Uterus (tissue), 4 donors: ENCODE measurements around the gene RPL29. TPM values are rescaled to one million over a fixed set of nuclear protein-coding genes. Genes with fewer than 3 reads are reported as not detected.

Experiments used
- DNase-seq, 2 donors: peaks; one replicate each; pipeline ENCODE4 v3.0.0-alpha.2; 2019 to 2020
- H3K27ac ChIP-seq, 2 donors: fragments of 200-600 bp; sonication (generic); 1 replicate in 1 of 2; 2 replicates in 1 of 2; pipeline ENCODE4 v1.5.1; 2016 to 2018
- H3K27me3 ChIP-seq, 2 donors: fragments of 200-600 bp; sonication (generic); one replicate each; pipeline ENCODE4 v1.5.1; 2018 to 2019; ENCODE audit warnings: control low read depth in 1 of 2
- H3K36me3 ChIP-seq, 2 donors: fragments of 200-600 bp; sonication (generic); one replicate each; pipeline ENCODE4 v1.5.1; 2019; ENCODE audit warnings: control low read depth in 1 of 2
- H3K4me1 ChIP-seq, 2 donors: fragments of 200-600 bp; sonication (generic); one replicate each; pipeline ENCODE4 v1.5.1; 2018 to 2019; ENCODE audit warnings: control low read depth in 1 of 2
- H3K4me3 ChIP-seq, 2 donors: fragments of 200-600 bp; sonication (generic); 1 replicate in 1 of 2; 2 replicates in 1 of 2; pipeline ENCODE4 v1.5.1; 2018 to 2019; ENCODE audit warnings: mild to moderate bottlenecking in 1 of 2
- H3K9me3 ChIP-seq, 2 donors: fragments of 200-600 bp; sonication (generic); one replicate each; pipeline ENCODE4 v1.5.1; 2019; ENCODE audit warnings: control low read depth in 1 of 2
- POLR2A ChIP-seq, 2 donors: fragments of 450-650 bp; IDR thresholded peaks; one replicate each; pipeline ENCODE4 v1.6.1; 2016; ENCODE audit warnings: antibody characterized with exemption in 2 of 2, mild to moderate bottlenecking in 1 of 2, moderate library complexity in 1 of 2
- intact Hi-C: fragments of 100-400 bp; cut with DNase I; formaldehyde crosslinking; loops from one replicate; pipeline ENCODE4 v1.15.1; 2023; ENCODE audit warnings: low total_unique reads
- total RNA-seq, 4 donors: library from RNA; depleted of rRNA in 3 of 4; stranded (reverse); fragments of >200 nt in 3 of 4; gene quantifications; one replicate each; pipeline versions ENCODE4 v1.1.0 to v1.2.4, GENCODE V29; 2014 to 2023
- TF ChIP-seq, protein P1 (sequence below), 4 experiments: fragments of 200-600 bp in 2 of 4; fragments of 450-650 bp in 2 of 4; sonication (generic) in 2 of 4; IDR thresholded peaks; one replicate each; pipeline ENCODE4 v1.5.1; 2016 to 2019; ENCODE audit warnings: antibody characterized with exemption in 4 of 4, mild to moderate bottlenecking in 2 of 4, moderate library complexity in 1 of 4
- donor health status: DM: yes; HTN: yes; CAD: no.

RPL29 gene
- total RNA-seq, 4 donors from 2014 or later, result 696 to 2,362 (median 1,238) TPM

DNA sequence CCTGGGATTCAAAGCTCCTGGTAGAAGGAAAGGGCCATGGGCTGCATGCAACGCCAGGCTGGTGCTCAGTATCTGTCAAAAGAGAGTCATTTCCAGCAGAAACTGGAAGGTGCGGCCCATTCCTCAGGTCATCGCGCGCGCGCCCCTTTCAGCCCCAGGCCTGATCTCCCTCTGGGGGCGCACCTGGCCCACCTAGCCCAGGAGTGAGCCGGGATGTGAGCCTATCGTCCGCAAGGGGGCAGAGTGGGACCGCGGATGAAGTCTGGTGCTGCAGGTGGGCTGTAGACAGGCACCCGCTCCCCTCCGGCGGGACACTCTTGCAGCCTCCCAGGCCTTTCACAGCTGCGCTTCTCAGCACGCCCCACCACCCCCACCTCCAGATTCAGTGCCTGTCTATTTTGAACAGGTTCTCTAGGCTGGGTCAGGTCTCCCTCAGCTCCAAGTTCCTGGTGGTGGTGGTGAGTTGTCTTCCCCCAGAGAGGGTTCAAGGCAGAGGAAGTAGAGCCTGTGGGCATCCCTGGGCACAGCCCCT is 5.8 kb upstream of the RPL29 start:
- TF ChIP-seq, protein P1, sequence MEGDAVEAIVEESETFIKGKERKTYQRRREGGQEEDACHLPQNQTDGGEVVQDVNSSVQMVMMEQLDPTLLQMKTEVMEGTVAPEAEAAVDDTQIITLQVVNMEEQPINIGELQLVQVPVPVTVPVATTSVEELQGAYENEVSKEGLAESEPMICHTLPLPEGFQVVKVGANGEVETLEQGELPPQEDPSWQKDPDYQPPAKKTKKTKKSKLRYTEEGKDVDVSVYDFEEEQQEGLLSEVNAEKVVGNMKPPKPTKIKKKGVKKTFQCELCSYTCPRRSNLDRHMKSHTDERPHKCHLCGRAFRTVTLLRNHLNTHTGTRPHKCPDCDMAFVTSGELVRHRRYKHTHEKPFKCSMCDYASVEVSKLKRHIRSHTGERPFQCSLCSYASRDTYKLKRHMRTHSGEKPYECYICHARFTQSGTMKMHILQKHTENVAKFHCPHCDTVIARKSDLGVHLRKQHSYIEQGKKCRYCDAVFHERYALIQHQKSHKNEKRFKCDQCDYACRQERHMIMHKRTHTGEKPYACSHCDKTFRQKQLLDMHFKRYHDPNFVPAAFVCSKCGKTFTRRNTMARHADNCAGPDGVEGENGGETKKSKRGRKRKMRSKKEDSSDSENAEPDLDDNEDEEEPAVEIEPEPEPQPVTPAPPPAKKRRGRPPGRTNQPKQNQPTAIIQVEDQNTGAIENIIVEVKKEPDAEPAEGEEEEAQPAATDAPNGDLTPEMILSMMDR (IDR thresholded peaks at IDR 0.05), result peak; percentile 95 to 97 (median 96)
- TF ChIP-seq POLR2A (IDR thresholded peaks at IDR 0.05), result peak in 1 of 2 donors; percentile 20
- H3K36me3 ChIP-seq, result no peaks in the 10 kb centered on the region
- H3K27ac ChIP-seq, result no peak overlapping the region
- H3K27me3 ChIP-seq, result no peaks in the 10 kb centered on the region
- H3K4me3 ChIP-seq, result no peak overlapping the region
- no peaks in the 10 kb centered on the region for H3K9me3 ChIP-seq
- intact Hi-C loops, result loop anchor here (2.0 to 10.0 kb wide), 3 partner anchors 51 to 343 kb away; no protein-coding TSS in a partner anchor
- peak; percentile 79 to 80 for DNase-seq
- H3K4me1 ChIP-seq, result peaks cover 0 to 12% of the 10 kb centered on the region in 2 donors

DNA sequence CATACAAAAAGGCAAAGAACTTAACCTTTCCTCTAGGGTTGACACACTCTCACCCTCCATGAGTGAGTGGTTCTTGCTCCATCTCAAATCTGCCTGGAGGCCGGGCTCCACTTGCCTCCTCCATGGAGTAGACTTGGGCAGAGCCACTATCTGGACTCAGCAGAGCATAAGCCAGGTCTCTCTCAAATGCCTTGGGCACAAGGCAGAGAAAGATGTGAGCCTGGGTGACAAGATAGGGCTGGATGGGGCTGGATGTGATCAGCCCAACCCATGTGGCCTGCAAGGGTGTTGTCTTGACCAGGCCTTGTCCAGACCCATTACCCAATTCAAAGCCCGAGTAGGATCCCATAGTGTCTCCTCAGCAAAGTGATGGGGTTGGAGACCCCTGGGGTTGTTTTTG is 4.2 kb upstream of the RPL29 start:
- intact Hi-C loops, result loop anchor here (2.0 to 10.0 kb wide), 3 partner anchors 52 to 345 kb away; no protein-coding TSS in a partner anchor
- DNase-seq, result no peak
- no peaks in the 10 kb centered on the region for H3K27me3 ChIP-seq
- H3K27ac ChIP-seq, result no peak overlapping the region
- H3K36me3 ChIP-seq, result no peaks in the 10 kb centered on the region
- TF ChIP-seq, protein P1 (IDR thresholded peaks at IDR 0.05), result no peak
- TF ChIP-seq POLR2A (IDR thresholded peaks at IDR 0.05), result no peak
- peaks cover 0 to 2% of the 10 kb centered on the region in 2 donors for H3K4me1 ChIP-seq
- no peaks in the 10 kb centered on the region for H3K9me3 ChIP-seq
- H3K4me3 ChIP-seq, result no peak overlapping the region

- Histone ChIP-seq H3K27me3 (no peaks in the 10 kb centered on the region), H3K9me3 (no peaks in the 10 kb centered on the region), H3K4me3 (no peak overlapping the region), H3K36me3 (no peaks in the 10 kb centered on the region), H3K4me1 (peaks cover 0 to 6% of the 10 kb centered on the region in 2 donors), H3K27ac (no peak overlapping the region)
- intact Hi-C loops, result no loop called here
- TF ChIP-seq POLR2A (IDR thresholded peaks at IDR 0.05), result no peak
- TF ChIP-seq, protein P1 (IDR thresholded peaks at IDR 0.05), result no peak
- DNase-seq, result no peak
Measured at GRCh38 chr3:51998774-51999173, 3.1 kb upstream of the RPL29 start.

DNA sequence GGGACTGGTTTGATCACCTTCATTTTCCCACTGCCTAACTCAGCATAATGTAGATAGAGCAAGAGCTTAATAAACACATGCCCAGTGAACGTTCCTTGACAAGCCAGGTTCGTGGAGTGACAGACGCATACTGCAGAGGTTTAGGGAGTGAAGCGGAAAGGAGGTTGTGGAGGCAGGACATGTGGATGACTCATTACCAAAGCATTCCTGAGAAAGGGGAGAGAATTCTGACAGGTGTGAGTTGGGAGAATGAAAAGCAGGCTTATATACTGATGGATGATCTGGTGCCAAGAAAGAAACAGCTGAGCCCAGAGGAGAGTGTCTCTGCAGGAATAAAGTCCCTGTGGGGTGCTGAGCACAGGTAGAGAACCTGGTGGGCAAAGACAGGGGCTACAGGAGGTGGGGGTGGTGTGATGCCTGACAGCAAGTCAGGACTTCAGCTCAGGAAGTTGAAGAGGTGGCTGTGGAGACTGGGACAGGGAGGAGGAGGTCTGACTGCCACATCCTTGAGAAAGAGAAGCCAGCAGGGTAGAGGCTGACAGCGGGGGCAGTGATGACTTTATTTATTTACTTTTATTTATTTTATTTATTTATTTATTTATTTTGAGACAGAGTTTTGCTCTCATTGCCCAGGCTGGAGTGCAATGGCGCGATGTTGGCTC is 2.4 kb upstream of the RPL29 start:
- Histone ChIP-seq H3K27me3 (no peaks in the 10 kb centered on the region), H3K9me3 (no peaks in the 10 kb centered on the region), H3K27ac (no peak overlapping the region), H3K4me1 (peaks cover 0 to 6% of the 10 kb centered on the region in 2 donors), H3K36me3 (no peaks in the 10 kb centered on the region), H3K4me3 (no peak overlapping the region)
- intact Hi-C loops, result no loop called here
- no peak for TF ChIP-seq POLR2A (IDR thresholded peaks at IDR 0.05)
- TF ChIP-seq, protein P1 (IDR thresholded peaks at IDR 0.05), result no peak
- DNase-seq, result no peak

- intact Hi-C loops, result no loop called here
- no peak for DNase-seq
- no peak overlapping the region for H3K27ac ChIP-seq
- H3K27me3 ChIP-seq, result no peaks in the 10 kb centered on the region
- H3K4me1 ChIP-seq, result peaks cover 0 to 6% of the 10 kb centered on the region in 2 donors
- no peak overlapping the region for H3K4me3 ChIP-seq
- no peaks in the 10 kb centered on the region for H3K36me3 ChIP-seq
- no peaks in the 10 kb centered on the region for H3K9me3 ChIP-seq
- no peak for TF ChIP-seq POLR2A (IDR thresholded peaks at IDR 0.05)
- TF ChIP-seq, protein P1 (IDR thresholded peaks at IDR 0.05), result no peak
Measured at GRCh38 chr3:51997172-51997571, 1.5 kb upstream of the RPL29 start.
